ENCODE data around the gene TMEM62. TPM values are rescaled to one million over a fixed set of nuclear protein-coding genes. Genes with fewer than 3 reads are reported as not detected.

TMEM62 gene
- total RNA-seq, 1 donor from 2014 or later, result 12.2 TPM

GRCh38 chr15:43184407-43185124 lies 51.2 kb downstream of the TMEM62 start:
- Histone ChIP-seq H3K27ac (replicated peaks) (peak overlapping the region; percentile 92), H3K36me3 (peaks cover 22% of the 10 kb centered on the region), H3K9me3 (replicated peaks) (no peaks in the 10 kb centered on the region), H3K27me3 (ENCODE audit: low read depth) (no peaks in the 10 kb centered on the region), H3K4me3 (peak overlapping the region; percentile 88), H3K4me1 (peaks cover 45% of the 10 kb centered on the region)
- no peak for DNase-seq
- intact Hi-C loops (cut with micrococcal nuclease), result no loop called here
- no peak for TF ChIP-seq CTCF (IDR thresholded peaks at IDR 0.05; ENCODE audit: borderline replicate concordance)

- H3K9me3 ChIP-seq (replicated peaks), result no peaks in the 10 kb centered on the region
- intact Hi-C loops (cut with micrococcal nuclease), result no loop called here
- peak; percentile 52 for TF ChIP-seq CTCF (IDR thresholded peaks at IDR 0.05; ENCODE audit: borderline replicate concordance)
- DNase-seq, result peak; percentile 98
- H3K4me1 ChIP-seq, result peaks cover 53% of the 10 kb centered on the region
- H3K36me3 ChIP-seq, result peaks cover 30% of the 10 kb centered on the region
- H3K4me3 ChIP-seq, result peak within 1 kb of the TSS; percentile 88
- H3K27me3 ChIP-seq (ENCODE audit: low read depth), result no peaks in the 10 kb centered on the region
- peak within 1 kb of the TSS; percentile 92 for H3K27ac ChIP-seq (replicated peaks)
Observed at GRCh38 chr15:43185157-43186002, 52.0 kb downstream of the TMEM62 start, which contains the start of gene CCNDBP1. CCNDBP1 (plus strand) TSS chr15:43185403; CDS start chr15:43185499, 96 bp downstream.

GRCh38 chr15:43186003-43186353 lies 52.6 kb downstream of the TMEM62 start:
- no peak for DNase-seq

GRCh38 chr15:43187544-43188155 lies 54.3 kb downstream of the TMEM62 start:
- H3K36me3 ChIP-seq, result peaks cover 37% of the 10 kb centered on the region
- H3K27me3 ChIP-seq (ENCODE audit: low read depth), result no peaks in the 10 kb centered on the region
- peaks cover 63% of the 10 kb centered on the region for H3K4me1 ChIP-seq
- H3K27ac ChIP-seq (replicated peaks), result no peak overlapping the region
- H3K9me3 ChIP-seq (replicated peaks), result no peaks in the 10 kb centered on the region
- intact Hi-C loops (cut with micrococcal nuclease), result no loop called here
- TF ChIP-seq CTCF (IDR thresholded peaks at IDR 0.05; ENCODE audit: borderline replicate concordance), result peak; percentile 77
- no peak for DNase-seq
- no peak overlapping the region for H3K4me3 ChIP-seq

More at GRCh38 chr15:43186003-43186353, 52.6 kb downstream of the TMEM62 start:
- H3K4me3 ChIP-seq, result peak overlapping the region; percentile 88
- TF ChIP-seq CTCF (IDR thresholded peaks at IDR 0.05; ENCODE audit: borderline replicate concordance), result peak; percentile 4
- no peaks in the 10 kb centered on the region for H3K27me3 ChIP-seq (ENCODE audit: low read depth)
- intact Hi-C loops (cut with micrococcal nuclease), result no loop called here
- peak overlapping the region; percentile 92 for H3K27ac ChIP-seq (replicated peaks)
- H3K36me3 ChIP-seq, result peaks cover 35% of the 10 kb centered on the region
- peaks cover 59% of the 10 kb centered on the region for H3K4me1 ChIP-seq
- no peaks in the 10 kb centered on the region for H3K9me3 ChIP-seq (replicated peaks)

- peak overlapping the region; percentile 77 for H3K27ac ChIP-seq (replicated peaks)
- intact Hi-C loops (cut with micrococcal nuclease), result no loop called here
- no peaks in the 10 kb centered on the region for H3K27me3 ChIP-seq (ENCODE audit: low read depth)
- H3K9me3 ChIP-seq (replicated peaks), result no peaks in the 10 kb centered on the region
- peaks cover 48% of the 10 kb centered on the region for H3K36me3 ChIP-seq
- no peak for TF ChIP-seq CTCF (IDR thresholded peaks at IDR 0.05; ENCODE audit: borderline replicate concordance)
- no peak for DNase-seq
- no peak overlapping the region for H3K4me3 ChIP-seq
- peaks cover 72% of the 10 kb centered on the region for H3K4me1 ChIP-seq
Observed at GRCh38 chr15:43189296-43189695, 55.9 kb downstream of the TMEM62 start.

Measured in left ventricle myocardium inferior (tissue), 1 donor.